ENCODE data around the gene CLDND1. TPM values are rescaled to one million over a fixed set of nuclear protein-coding genes. Genes with fewer than 3 reads are reported as not detected.

CLDND1 gene
- total RNA-seq, 8 experiments from 2014 or later = 60.3 to 101 (median 74.3) TPM

- ATAC-seq (replicated peaks in 6 of 8) = no peak
- in situ Hi-C loops (cut with MboI; ENCODE audit: low pct_unique_long_range_greater_than_20kb in 2 of 9, low sequenced_read_pairs in 9 of 9, unreplicated experiment in 9 of 9) = no loop called here
- H3K4me3 ChIP-seq = no peak overlapping the region
- 50 to 92% (median 82%) methylated on average over 2 to 6 of the region's 6 CpGs; no CpG with 5 or more reads in 2 of the 10 experiments for WGBS, 10 experiments
- peaks cover 0 to 17% of the 10 kb centered on the region in 2 donors for H3K4me1 ChIP-seq (replicated peaks in 1 of 2)
- H3K27ac ChIP-seq = no peak overlapping the region
Observed at GRCh38 chr3:98525494-98525893, 2.8 kb upstream of the CLDND1 start.

DNA sequence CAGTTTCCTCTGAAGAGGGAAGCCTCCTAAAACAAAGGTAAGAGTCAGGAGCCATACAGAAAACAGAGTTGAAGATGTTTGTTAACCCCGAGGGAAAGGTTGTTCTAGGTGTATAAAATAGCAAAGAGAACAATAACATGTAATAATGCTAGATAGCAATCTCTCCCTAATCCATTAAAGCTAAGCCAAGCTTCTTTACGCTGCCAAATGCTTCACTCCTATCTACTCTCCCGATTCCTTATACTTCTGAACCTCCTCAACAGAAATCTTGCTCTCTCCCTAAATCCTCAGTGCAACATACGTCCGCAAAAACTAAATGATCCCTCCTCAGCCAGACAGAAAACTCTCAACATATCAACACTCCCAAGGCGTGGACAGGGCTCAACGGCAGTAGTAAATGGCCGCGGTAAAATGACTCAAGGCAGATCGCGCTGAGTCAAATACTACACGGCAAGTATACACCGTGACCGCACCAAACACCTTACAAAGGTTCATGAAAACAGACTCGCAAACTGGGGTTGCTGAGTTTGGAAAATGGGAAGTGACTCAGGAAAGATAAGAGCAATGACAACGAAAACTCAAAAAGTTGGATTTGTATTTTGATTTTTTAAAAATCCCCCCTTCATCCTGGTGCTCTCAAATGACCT, 682 bp downstream of the CLDND1 start:
- in situ Hi-C loops (cut with MboI; ENCODE audit: low pct_unique_long_range_greater_than_20kb in 2 of 9, low sequenced_read_pairs in 9 of 9, unreplicated experiment in 9 of 9) = no loop called here

DNA sequence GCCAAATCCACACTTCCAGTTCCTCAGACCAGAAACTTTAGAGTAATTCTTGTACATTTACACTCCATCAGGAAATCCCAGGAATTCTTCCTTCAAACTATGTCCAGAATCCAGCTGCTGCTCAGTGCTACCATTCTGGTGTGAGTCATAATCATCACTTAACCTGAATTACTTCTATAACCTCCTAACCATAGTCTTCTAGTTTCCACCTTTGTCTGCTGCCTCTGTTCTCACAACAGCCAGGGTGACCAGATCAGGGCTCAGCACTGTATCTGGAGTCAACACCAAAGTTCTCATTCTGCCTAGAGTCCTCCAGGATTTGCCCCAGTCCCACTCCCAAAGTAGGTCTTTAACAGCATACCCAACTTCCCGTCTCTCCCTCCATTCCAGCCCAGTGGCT, 3.4 kb downstream of the CLDND1 start:
- in situ Hi-C loops (cut with MboI; ENCODE audit: low pct_unique_long_range_greater_than_20kb in 2 of 9, low sequenced_read_pairs in 9 of 9, unreplicated experiment in 9 of 9) = no loop called here
- Histone ChIP-seq H3K27ac (no peak overlapping the region), H3K4me1 (replicated peaks in 1 of 2) (peaks cover 0 to 10% of the 10 kb centered on the region in 2 donors), H3K4me3 (no peak overlapping the region)
- ATAC-seq (replicated peaks in 6 of 8) = no peak
- WGBS, 10 experiments = 38 to 100% (median 100%) methylated on average over 1 of the region's 1 CpG; no CpG with 5 or more reads in 5 of the 10 experiments

More for the DNA sequence above, 682 bp downstream of the CLDND1 start:
- 0 to 19% (median 1%) methylated on average over 1 to 16 of the region's 16 CpGs; no CpG with 5 or more reads in 1 of the 10 experiments for WGBS, 10 experiments
- Histone ChIP-seq H3K4me1 (replicated peaks in 1 of 2) (peaks cover 0 to 10% of the 10 kb centered on the region in 2 donors), H3K27ac (peak overlapping the region; percentile 82 to 87), H3K4me3 (peak overlapping the region; percentile 63 to 92 (median 86))
- ATAC-seq (replicated peaks in 6 of 8) = peak; percentile 23 to 58 (median 34)

DNA sequence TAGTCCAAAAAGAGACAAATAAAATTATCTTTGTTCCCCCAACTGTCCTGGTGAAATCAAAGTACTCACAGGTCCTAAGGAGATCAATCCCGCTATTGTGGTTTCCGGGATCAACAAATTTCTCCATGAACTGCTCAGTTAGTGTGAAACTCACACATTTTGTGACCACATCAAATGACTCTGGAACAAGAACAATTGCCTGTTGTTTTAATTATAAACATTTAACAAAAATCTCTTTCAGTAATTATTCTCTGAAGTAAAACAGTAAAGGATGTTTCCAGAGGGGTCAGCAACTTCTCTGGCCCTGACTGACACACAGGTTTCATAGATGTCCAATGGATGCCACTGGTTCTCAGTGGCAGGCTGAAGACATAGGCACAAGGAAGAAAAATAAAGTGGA, 3.9 kb downstream of the CLDND1 start:
- no peak for ATAC-seq (replicated peaks in 6 of 8)
- H3K4me3 ChIP-seq = no peak overlapping the region
- WGBS, 10 experiments = 100% methylated on average over 1 to 2 of the region's 2 CpGs; no CpG with 5 or more reads in 5 of the 10 experiments
- in situ Hi-C loops (cut with MboI; ENCODE audit: low pct_unique_long_range_greater_than_20kb in 2 of 9, low sequenced_read_pairs in 9 of 9, unreplicated experiment in 9 of 9) = no loop called here
- no peak overlapping the region for H3K27ac ChIP-seq
- peaks cover 0 to 10% of the 10 kb centered on the region in 2 donors for H3K4me1 ChIP-seq (replicated peaks in 1 of 2)

- in situ Hi-C loops (cut with MboI; ENCODE audit: low pct_unique_long_range_greater_than_20kb in 2 of 9, low sequenced_read_pairs in 9 of 9, unreplicated experiment in 9 of 9) = no loop called here
- Histone ChIP-seq H3K4me3 (no peak overlapping the region), H3K4me1 (replicated peaks in 1 of 2) (no peaks in the 10 kb centered on the region), H3K27ac (no peak overlapping the region)
- ATAC-seq (replicated peaks in 6 of 8) = no peak
- WGBS, 10 experiments = 100% methylated on average over 1 of the region's 1 CpG; no CpG with 5 or more reads in 1 of the 10 experiments
Observed at GRCh38 chr3:98514948-98515347, 7.8 kb downstream of the CLDND1 start.

GRCh38 chr3:98513736-98514135, 9.0 kb downstream of the CLDND1 start:
- no peak overlapping the region for H3K27ac ChIP-seq
- no peak overlapping the region for H3K4me3 ChIP-seq
- WGBS, 10 experiments = 80 to 100% (median 95%) methylated on average over 1 to 3 of the region's 3 CpGs
- H3K4me1 ChIP-seq (replicated peaks in 1 of 2) = no peaks in the 10 kb centered on the region
- no peak for ATAC-seq (replicated peaks in 6 of 8)
- in situ Hi-C loops (cut with MboI; ENCODE audit: low pct_unique_long_range_greater_than_20kb in 2 of 9, low sequenced_read_pairs in 9 of 9, unreplicated experiment in 9 of 9) = no loop called here

DNA sequence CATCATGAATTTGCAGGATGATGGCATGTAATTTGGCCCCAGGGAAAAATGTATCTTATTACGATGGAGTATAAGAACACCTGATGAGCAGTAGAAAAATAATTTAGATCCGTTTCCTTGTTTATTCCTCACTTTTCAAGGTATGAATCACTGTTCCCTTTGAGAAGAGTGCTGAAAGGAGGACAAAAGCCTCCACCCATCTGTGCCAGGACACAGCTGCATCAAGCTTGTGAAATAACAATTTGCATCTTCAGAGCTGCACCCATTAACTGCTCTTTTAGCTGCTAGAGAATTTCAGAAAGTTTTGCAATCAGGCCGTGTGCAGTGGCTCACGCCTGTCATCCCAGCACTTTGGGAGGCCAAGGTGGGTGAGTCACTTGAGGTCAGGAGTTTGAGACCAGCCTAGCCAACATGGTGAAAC, 9.6 kb downstream of the CLDND1 start:
- in situ Hi-C loops (cut with MboI; ENCODE audit: low pct_unique_long_range_greater_than_20kb in 2 of 9, low sequenced_read_pairs in 9 of 9, unreplicated experiment in 9 of 9) = no loop called here
- ATAC-seq (replicated peaks in 6 of 8) = peak in 7 of 8 experiments; percentile 27 to 98 (median 80)

GRCh38 chr3:98512576-98512975, 10.1 kb downstream of the CLDND1 start:
- no peaks in the 10 kb centered on the region for H3K4me1 ChIP-seq (replicated peaks in 1 of 2)
- H3K4me3 ChIP-seq = no peak overlapping the region
- ATAC-seq (replicated peaks in 6 of 8) = peak in 1 of 8 experiments; percentile 4
- in situ Hi-C loops (cut with MboI; ENCODE audit: low pct_unique_long_range_greater_than_20kb in 2 of 9, low sequenced_read_pairs in 9 of 9, unreplicated experiment in 9 of 9) = no loop called here
- WGBS, 10 experiments = 57 to 100% (median 87%) methylated on average over 1 to 4 of the region's 4 CpGs
- H3K27ac ChIP-seq = no peak overlapping the region

More for the DNA sequence above, 9.6 kb downstream of the CLDND1 start:
- Histone ChIP-seq H3K4me3 (no peak overlapping the region), H3K4me1 (replicated peaks in 1 of 2) (no peaks in the 10 kb centered on the region), H3K27ac (no peak overlapping the region)
- WGBS, 10 experiments = 0 to 92% (median 63%) methylated on average over 1 to 3 of the region's 4 CpGs; no CpG with 5 or more reads in 1 of the 10 experiments

GRCh38 chr3:98508582-98508981, 14.1 kb downstream of the CLDND1 start:
- WGBS, 10 experiments = 88 to 100% (median 100%) methylated on average over 1 to 2 of the region's 2 CpGs
- H3K4me3 ChIP-seq = no peak overlapping the region
- no peak overlapping the region for H3K27ac ChIP-seq
- in situ Hi-C loops (cut with MboI; ENCODE audit: low pct_unique_long_range_greater_than_20kb in 2 of 9, low sequenced_read_pairs in 9 of 9, unreplicated experiment in 9 of 9) = no loop called here
- no peak for ATAC-seq (replicated peaks in 6 of 8)
- H3K4me1 ChIP-seq (replicated peaks in 1 of 2) = no peaks in the 10 kb centered on the region

DNA sequence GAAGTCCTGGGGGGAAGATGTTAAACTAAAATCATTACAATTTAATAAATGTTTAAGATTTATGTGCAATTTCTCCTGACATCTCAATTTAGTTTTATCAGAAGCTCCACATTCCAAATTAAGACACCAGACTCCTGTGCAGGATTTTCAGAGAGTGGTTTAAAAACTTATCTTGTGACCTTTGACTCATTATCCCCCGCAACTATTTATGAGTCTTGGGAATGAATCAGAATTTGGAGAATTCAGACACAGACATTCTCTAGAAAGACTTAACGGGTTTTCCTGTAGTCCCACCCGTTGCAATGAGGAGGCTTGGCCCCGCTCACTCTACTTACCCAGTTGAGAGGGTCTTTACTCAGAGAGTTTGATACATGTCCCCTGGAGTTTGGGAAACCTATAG, 18.2 kb downstream of the CLDND1 start:
- in situ Hi-C loops (cut with MboI; ENCODE audit: low pct_unique_long_range_greater_than_20kb in 2 of 9, low sequenced_read_pairs in 9 of 9, unreplicated experiment in 9 of 9) = no loop called here
- H3K4me3 ChIP-seq = no peak overlapping the region
- H3K4me1 ChIP-seq (replicated peaks in 1 of 2) = no peaks in the 10 kb centered on the region
- 37 to 100% (median 80%) methylated on average over 1 to 4 of the region's 4 CpGs; no CpG with 5 or more reads in 1 of the 10 experiments for WGBS, 10 experiments
- no peak overlapping the region for H3K27ac ChIP-seq
- no peak for ATAC-seq (replicated peaks in 6 of 8)

DNA sequence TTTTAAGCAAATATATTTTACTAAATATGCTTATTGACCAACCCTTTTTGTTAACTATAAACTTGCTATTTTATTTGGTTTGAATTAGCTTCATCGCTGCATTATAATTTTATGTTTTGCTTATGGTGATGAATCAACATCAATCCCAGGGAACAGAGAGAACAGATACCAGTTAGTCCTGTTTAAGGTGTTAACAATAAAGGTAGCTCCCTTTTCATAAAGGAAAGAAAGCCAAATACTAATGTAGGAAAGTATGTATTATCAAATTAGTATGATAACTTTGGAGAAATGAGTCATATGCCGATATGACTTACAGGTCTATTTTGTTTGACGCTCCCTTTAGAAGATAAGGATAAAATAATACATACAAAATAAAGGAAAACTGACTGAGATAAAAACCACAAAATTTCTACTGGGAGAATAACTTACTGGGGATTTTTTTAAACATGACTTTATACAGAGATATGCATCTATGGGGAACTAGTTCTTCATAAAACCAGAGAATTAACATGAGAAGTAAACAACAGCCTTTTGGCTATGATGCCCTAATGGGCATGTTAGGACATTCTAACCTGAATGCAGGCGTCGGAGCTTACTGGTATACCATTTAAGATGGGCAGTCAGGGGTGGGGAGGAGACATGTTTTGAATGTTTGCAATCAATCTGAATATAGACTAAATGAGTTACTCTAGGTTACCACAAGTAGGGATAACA, 20.7 kb downstream of the CLDND1 start:
- Histone ChIP-seq H3K4me1 (replicated peaks in 1 of 2) (no peaks in the 10 kb centered on the region), H3K4me3 (no peak overlapping the region), H3K27ac (no peak overlapping the region)
- 49 to 100% (median 91%) methylated on average over 3 to 5 of the region's 5 CpGs for WGBS, 10 experiments
- in situ Hi-C loops (cut with MboI; ENCODE audit: low pct_unique_long_range_greater_than_20kb in 2 of 9, low sequenced_read_pairs in 9 of 9, unreplicated experiment in 9 of 9) = no loop called here
- ATAC-seq (replicated peaks in 6 of 8) = peak in 3 of 8 experiments; percentile 24 to 51 (median 36)

DNA sequence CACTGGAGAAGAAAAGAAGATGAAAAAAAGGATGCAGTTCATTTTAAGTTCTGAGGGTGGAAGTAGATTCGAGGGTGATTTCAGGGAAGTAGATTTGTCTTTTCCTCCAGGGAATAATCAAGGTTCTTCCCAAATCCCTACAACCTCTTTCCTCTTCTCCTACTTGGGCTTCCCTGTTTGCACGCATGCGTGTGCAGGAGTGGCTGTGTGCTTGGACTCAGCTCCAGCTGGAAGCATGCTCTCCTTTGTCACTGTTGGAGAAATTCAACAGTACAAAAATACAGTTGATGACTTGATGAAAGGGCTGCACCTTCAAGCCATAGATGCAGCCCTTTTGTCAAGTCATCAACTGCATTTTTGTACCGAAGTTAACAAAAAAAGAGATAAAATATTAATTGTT, 21.4 kb downstream of the CLDND1 start:
- no peak overlapping the region for H3K27ac ChIP-seq
- 56 to 100% (median 78%) methylated on average over 1 to 4 of the region's 4 CpGs for WGBS, 10 experiments
- no peak overlapping the region for H3K4me3 ChIP-seq
- ATAC-seq (replicated peaks in 6 of 8) = no peak
- H3K4me1 ChIP-seq (replicated peaks in 1 of 2) = no peaks in the 10 kb centered on the region
- in situ Hi-C loops (cut with MboI; ENCODE audit: low pct_unique_long_range_greater_than_20kb in 2 of 9, low sequenced_read_pairs in 9 of 9, unreplicated experiment in 9 of 9) = no loop called here

DNA sequence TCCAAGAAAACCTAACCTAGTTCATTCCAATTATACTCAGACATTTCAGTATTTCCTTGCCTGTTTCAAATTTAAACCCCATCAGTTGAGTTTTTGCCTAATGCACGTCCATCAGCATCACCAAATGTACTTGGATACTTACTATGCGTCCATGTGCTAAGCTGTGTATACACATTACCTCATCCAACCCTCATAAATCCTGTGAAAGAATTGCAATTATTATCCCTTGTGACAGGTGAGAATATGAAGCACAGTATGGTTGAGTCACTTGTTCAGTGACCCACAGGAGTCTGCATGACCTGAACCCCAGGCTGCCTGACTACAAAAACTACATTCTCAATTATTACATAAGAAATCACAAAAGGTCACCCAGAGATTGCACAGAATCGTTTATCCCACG, 22.7 kb downstream of the CLDND1 start:
- 31 to 98% (median 77%) methylated on average over 2 to 4 of the region's 4 CpGs for WGBS, 10 experiments
- no peaks in the 10 kb centered on the region for H3K4me1 ChIP-seq (replicated peaks in 1 of 2)
- no peak overlapping the region for H3K27ac ChIP-seq
- peak in 1 of 8 experiments; percentile 62 for ATAC-seq (replicated peaks in 6 of 8)
- in situ Hi-C loops (cut with MboI; ENCODE audit: low pct_unique_long_range_greater_than_20kb in 2 of 9, low sequenced_read_pairs in 9 of 9, unreplicated experiment in 9 of 9) = no loop called here
- no peak overlapping the region for H3K4me3 ChIP-seq
